ENCODE data around the gene MLF1.

Gene MLF1

GRCh38 chr3:158652463-158652862 is 81.5 kb downstream of the MLF1 start:
- H3K4me1 ChIP-seq (ENCODE audit: insufficient read depth, low read length, severe bottlenecking), result no peaks in the 10 kb centered on the region
- H4K20me1 ChIP-seq (ENCODE audit: insufficient read depth, low read length), result no peaks in the 10 kb centered on the region
- H3K4me2 ChIP-seq (ENCODE audit: low read length), result no peak overlapping the region
- no peaks in the 10 kb centered on the region for H3K9me2 ChIP-seq (ENCODE audit: low read depth, low read length)
- H3K27me3 ChIP-seq (ENCODE audit: insufficient read depth, low read length), result no peaks in the 10 kb centered on the region
- no peak overlapping the region for H2AFZ ChIP-seq (ENCODE audit: low read length)
- no peaks in the 10 kb centered on the region for H3F3A ChIP-seq (ENCODE audit: insufficient read depth, low read length)
- no peaks in the 10 kb centered on the region for H3K79me2 ChIP-seq (ENCODE audit: insufficient read depth, low read length)
- no peak overlapping the region for H3K9ac ChIP-seq (ENCODE audit: low read length)
- no peak overlapping the region for H3K4me3 ChIP-seq (ENCODE audit: low read depth, low read length, poor library complexity, severe bottlenecking)
- no peak for TF ChIP-seq EZH2 (IDR thresholded peaks at IDR 0.05; ENCODE audit: borderline replicate concordance, low read length)
- no peak for TF ChIP-seq CTCF (IDR thresholded peaks at IDR 0.05; ENCODE audit: low read length)
- H3K27ac ChIP-seq (ENCODE audit: low read depth, low read length, poor library complexity, severe bottlenecking), result no peak overlapping the region
- no peaks in the 10 kb centered on the region for H3K9me3 ChIP-seq (ENCODE audit: low read length)
- peaks cover 91% of the 10 kb centered on the region for H3K36me3 ChIP-seq (ENCODE audit: insufficient read depth, low read length)

Data from OCI-LY1 (cell line).